Measurements from ENCODE around the gene ORC3.

ORC3 gene
- 17.5 to 34.3 reads per million in 2 donors for total RNA-seq

DNA sequence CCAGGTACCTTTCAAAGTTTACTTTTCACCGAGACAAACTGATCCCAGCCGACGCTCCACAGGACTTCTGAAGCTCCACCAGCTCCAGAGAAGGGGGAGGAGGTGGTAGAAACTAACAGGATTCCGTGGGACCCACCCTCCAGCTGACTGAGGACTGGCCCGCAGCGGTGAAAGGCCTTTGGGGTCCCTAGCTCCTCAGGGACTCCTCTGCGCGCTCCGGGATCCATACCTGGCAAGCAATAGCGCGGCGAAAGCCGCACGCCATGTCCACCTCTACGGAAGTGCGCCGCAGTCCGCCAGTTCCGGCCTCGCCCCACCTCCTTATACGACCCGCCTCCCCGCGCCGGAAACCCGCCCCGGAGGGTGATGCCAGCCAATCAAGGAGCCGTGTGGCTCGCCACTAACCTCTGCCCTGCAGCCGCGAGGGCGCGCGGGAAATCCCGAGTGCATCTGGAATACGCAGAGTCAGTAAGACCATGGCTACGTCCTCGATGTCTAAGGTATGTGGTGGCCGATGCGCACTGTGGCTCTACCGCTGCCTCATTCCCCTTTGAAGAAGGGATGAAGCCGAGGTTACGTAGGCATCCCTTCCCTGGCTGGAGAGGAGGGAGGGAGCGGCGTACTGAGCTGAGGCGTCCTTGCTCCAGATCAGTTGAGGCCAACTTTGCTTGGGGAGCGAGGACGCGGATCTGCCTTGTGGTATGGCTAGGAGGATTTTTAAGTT is at the start of gene ORC3, which contains the start of gene RARS2:
ORC3 (plus strand) TSS at position 443 of the 724 bp plus-strand sequence; CDS start at position 477, 34 bp downstream.
RARS2 (minus strand) TSS at position 295 of the 724 bp plus-strand sequence; CDS start at position 265, 30 bp downstream.
- peak; percentile 87 to 95 (median 91) for DNase-seq

GRCh38 chr6:87540539-87540938 is 49.4 kb upstream of the ORC3 start:
- no peak for DNase-seq

DNA sequence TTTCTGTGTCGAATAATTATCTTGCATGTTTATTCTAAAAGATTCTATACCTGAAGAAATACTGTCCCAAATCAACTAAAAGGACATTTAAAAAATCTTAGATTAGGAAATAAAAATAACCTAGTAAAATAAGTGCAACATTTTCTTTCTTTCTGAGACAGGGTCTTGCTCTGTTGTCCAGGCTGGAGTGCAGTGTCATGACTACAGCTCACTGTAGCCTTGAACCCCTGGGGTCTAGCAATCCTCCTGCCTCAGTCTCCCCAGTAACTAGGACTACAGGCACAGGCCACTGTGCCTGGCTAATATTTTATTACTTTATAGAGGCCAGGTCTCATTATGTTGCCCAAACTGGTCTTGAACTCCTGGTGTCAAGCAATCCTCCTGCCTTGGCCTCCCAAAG is 48.9 kb upstream of the ORC3 start:
- no peak for DNase-seq

DNA sequence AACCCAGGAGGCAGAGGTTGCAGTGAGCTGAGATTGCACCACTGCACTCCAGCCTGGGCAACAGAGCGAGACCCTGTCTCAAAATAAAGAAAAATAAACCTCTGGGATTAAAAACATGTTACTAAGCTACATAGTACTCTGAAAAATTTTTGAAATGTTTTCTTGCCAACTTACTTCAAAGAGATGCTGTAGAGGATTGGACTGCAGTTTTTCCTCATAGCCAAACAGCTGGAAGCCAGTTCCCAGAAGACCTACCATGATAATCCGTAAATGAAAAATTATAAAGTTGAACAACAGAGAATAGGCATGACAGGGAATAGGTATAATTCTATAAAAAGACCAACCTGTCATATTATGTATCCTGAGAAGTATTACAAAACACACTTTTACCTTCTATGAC is 48.2 kb upstream of the ORC3 start:
- DNase-seq = no peak

GRCh38 chr6:87543696-87544473 is 46.0 kb upstream of the ORC3 start:
- no peak for DNase-seq

DNA sequence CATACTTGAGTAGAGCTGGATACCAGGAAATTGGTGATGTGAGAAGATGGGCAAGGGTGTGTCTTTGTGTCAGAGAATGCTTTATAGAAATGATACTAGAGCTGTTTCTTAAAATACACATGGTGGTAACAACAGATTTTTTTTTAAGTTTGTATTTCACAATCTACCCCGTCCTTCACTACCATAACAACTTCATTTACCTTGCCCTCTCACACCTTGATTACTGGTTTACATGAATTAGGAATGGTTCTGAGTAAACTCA is 45.5 kb upstream of the ORC3 start:
- no peak for DNase-seq

DNA sequence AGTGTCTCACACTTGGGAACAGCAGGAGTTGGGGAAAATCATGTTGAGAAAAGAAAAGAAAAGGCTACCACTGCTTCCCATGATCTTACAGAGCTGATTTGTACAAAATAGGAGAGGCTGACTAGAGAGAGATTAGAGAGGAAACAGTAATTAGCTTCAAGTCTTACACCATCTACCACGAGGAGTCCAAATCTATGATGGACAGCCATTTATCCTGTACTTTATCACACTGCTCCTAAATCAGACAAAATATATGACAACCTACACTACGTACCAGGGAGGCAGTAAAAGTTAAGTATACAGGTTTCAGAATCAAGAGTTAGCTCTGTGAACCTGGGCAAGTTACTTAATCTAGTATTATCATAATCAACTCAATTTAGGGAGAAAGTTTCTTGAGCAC is 38.1 kb upstream of the ORC3 start:
- DNase-seq = no peak

DNA sequence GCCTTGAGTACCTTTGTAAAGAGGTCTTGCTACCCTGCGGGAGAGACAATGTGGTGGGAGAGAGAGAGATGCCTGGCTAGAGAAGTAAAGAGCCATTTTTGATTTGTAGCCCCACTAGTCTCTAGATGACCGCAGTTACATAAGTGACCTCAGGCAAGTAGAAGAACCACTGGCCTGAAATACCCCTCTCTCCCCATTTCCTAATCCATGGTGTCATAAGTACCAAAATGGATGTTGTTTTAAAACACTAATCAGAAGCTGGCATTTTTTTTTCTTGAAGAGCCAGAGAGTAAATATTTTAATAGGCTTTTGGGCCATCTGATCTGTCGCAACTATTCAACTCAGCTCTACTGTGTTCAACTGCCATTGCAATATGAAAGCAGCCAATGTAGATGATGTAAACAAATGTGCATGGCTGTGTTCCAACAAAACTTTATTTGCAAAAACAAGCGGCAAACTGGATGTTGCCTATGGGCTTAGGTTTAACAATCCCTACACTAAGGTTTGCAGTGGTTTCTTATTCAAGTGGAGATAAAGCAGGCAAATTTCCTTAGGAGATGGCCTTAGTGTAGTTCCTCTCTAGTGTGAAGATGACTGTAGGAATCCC is 36.7 kb upstream of the ORC3 start:
- no peak for DNase-seq

- DNase-seq = no peak
Measured at GRCh38 chr6:87555506-87555905, 34.4 kb upstream of the ORC3 start.

- DNase-seq = no peak
Measured at GRCh38 chr6:87558446-87558845, 31.5 kb upstream of the ORC3 start.

GRCh38 chr6:87561017-87561416 is 28.9 kb upstream of the ORC3 start:
- DNase-seq = no peak

DNA sequence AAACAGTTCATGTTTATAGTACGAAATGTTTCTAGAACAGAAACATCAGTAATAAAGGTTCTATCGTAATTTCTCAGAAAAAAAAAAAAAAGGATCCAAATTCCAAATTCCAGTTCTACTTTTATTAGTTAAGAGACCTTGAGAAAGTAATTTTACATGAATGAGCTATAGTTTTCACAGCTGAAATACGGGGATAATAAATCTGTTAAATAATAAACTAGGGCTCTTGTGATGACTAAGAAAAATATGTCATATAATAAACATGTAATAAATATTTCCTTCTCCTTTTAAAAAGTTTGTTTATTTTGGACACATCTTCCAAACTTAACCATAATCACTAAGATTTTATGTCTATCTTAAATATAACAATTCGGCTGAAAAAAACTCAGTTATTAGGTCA is 17.9 kb upstream of the ORC3 start:
- no peak for DNase-seq

- DNase-seq = no peak
Measured at GRCh38 chr6:87572883-87573282, 17.1 kb upstream of the ORC3 start.

- no peak for DNase-seq
Measured at GRCh38 chr6:87573307-87574024, 16.5 kb upstream of the ORC3 start.

DNA sequence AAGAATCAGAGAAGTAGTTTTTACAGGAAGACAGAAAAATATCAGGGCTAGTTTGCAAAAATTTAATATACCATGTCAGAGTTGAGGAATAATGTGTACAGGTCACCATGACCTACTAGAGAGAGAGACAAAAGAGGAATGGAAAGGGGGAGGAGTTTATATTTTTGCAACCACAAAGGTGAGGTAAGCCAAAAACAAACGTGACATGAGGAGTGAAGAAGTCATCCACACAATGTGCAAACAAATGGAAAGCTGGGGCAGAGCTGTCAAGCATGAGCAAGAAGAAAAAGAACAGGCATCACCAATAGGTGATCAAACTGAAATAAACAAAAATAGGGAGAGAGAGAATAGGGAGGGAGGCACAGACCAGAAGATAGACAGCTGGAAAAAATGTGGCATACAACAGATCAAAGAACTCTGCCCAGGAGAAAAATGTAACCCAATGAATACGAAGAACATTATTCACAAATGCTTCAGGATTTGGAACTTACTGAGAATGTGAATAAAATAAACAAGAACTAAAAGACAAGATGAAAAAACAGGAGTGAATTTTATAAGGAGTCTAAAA is 15.6 kb upstream of the ORC3 start:
- no peak for DNase-seq

DNA sequence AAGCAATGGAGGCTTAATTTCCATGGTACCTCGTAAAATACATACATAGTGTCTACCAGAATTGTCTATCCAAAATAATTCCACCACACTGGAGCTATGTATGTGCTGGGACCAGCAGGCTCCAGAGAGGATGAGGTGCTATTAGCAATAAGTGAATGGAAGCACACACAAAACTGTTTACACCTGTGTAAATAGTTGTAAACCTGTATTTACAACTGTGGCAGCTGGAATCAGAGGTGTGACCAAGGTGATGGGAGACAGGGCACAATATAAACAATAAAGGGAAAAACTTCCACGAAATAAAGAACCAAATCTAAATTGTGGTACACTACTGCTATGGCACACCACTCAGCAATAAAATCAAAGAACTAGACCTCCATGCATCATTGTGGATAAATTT is 14.5 kb upstream of the ORC3 start:
- DNase-seq = no peak

GRCh38 chr6:87583822-87584221 is 6.1 kb upstream of the ORC3 start:
- no peak for DNase-seq

GRCh38 chr6:87586371-87587077 is 3.4 kb upstream of the ORC3 start:
- DNase-seq = no peak

DNA sequence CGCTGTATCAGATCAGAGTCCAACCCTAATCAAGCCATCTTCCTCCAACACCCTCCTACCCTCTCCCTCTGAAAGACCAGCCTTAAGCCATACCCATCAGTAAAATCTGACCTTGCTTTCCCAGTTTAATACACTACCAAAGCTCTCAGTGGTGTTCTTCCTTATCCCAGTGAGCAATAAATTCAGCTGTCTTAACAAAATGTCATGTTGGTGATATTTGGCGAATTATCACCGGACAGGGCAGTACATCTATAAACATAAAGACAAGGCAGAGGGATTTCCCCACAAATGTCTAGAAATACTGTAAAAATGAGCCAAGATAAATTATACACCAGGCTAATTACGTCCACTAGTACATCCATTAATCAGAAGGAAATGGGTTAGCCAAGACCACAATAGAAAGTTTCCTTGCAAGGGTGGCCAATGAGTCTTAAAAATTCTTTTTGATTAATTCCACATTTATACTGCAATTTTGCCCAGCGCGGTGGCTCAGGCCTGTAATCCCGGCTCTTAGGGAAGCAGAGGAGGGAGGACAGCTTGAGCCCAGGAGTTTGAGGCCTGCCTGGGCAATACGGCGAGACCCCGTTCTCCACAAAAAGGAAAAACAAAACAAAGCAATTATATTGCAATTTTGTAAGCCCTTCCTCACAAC is 1.1 kb upstream of the ORC3 start:
- DNase-seq = no peak

- no peak for DNase-seq
Measured at GRCh38 chr6:87590417-87590880, 514 bp downstream of the ORC3 start.

- peak in 1 of 5 experiments; percentile 5 for DNase-seq
Measured at GRCh38 chr6:87590990-87591389, 1.1 kb downstream of the ORC3 start.

DNA sequence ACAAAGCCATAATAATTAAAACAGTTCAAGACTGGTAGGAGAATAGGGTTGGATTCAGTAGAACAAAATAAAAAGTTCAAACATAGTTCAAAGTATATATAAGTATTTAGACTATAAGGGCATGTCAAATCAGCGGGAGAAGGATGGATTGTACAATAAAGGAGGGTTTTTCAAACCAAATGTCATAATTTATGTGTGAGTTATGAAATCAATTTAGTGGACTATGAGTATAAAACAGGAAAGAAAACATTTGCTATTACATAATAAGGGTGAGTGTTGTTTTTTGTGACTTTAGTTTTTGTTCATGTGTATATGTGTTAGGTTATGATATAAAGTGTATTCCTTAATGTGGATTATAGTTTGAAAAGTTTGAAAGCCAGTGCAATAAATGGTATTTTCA is 10.6 kb downstream of the ORC3 start:
- no peak for DNase-seq

All from T-helper 2 cell (primary cell).